Ecto neural progenitor cell (in vitro differentiated cells): ENCODE measurements around the gene SH3RF3.

ENCODE experiments used
- DNase-seq: peaks from one replicate; pipeline ENCODE4 v3.0.0-alpha.2; 2018; ENCODE audit warnings: low spot score

Gene SH3RF3

DNA sequence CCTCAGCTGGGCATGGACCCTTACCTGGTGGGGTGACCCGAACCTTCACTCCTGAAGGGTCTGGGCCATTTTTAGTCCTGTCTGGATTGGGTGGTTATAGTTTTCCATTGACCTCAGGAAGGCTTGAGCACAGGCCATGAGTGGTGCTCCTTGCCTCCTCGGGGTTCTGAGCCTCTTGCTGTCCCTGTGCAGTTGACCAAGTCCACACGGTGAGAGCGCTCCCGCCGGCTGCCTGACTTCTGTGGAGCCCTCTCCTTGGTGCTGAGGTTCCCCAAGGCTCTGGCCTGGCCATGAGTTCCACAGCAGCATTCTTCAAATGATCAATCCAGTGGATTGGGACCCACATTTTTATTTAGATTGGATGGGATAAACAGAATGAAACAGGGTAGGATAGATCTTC, 325.3 kb downstream of the SH3RF3 start:
- no peak for DNase-seq

DNA sequence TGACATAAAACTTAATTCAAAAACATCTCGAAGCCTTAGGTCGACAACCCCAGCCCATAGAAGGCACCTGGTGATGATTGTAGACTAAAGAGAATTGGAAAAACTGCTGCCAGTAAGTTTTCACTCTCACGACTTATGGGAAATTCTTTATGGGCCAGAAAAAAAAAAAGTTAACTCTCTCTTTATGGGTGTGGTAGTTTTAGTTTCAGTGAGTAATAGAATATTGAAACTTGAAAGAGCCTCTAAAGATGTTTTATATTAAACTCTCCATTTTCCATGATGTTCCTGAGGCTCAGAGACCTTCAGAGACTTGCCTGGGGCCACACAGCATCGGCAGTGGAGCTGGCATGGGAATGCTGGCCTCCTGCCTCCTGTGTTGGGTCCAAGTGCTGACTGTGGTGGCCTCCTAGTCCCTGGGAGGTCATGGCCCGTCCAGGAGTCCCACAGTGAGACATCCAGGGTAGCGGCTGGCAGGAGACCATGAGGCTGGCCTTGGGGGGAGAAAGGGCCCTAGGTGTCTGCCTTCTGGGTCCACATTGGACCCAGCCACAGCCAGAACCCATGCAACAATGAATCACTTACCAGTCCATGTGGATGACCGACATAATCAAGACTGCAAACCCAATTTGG, 325.9 kb downstream of the SH3RF3 start:
- no peak for DNase-seq

DNA sequence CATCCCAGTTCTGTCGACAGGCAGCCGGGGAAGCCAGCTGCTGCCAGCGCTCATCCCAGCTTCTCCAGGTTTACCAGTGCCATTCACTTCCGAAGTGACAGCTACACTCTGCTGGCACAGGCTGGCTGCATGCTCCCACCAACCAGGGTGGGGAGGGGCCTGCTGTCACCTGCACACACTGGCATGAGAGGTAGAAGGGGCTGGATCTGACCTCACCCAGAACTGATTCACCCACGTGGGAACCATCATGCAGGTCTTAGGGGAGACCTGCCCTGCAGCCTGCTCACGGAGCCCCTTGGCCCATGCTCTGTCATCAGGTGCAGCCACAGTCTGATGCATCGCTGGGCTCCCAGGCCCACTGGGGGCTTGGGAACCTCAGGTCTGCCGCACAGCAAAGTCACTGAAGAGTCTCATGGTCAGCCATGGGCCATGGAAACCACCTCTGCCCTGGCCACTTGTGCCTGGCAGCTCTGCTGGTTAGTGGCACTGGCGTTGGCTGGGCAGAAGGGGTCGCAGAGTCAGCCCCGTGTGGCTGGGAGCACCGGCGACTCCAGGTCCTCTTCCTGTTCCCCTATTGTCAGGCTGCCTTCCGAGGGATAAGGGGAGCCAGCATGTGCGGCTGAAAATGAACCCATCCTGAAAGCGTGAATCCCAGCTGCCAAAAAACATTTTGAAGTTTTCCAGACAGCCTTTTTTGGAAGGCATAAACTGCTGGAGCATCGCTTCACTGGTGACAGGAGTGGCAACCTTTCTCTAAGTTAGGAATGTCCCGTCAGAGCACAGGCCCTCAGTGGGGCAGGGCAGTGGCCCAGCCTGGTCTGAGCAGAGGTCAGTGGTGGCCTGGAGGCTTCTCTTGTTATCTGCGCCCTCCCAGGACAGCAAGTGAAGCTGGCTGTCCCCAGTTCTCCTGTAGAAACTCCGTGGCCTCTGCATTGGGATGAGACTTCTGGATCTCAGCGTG, 327.0 kb downstream of the SH3RF3 start:
- no peak for DNase-seq

DNA sequence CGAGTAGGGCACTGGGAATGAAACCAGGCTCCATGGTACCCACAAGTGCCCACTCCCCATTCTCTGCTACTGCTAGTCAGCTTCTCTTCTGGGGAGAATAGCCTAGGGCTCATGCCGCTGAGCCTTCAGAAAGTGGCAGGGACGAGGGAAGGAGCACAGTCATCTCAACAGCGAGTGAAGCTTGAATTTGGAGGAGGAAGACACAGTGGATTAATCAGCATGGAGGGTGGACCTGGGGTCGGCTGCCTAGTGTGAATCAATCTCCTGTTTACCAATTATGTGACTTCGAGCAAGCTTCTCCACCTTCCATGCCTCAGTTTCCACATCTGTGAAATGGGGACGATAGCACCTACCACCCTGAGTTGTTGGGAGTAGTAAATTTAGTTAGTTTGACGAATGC, 327.8 kb downstream of the SH3RF3 start:
- DNase-seq, result no peak

DNA sequence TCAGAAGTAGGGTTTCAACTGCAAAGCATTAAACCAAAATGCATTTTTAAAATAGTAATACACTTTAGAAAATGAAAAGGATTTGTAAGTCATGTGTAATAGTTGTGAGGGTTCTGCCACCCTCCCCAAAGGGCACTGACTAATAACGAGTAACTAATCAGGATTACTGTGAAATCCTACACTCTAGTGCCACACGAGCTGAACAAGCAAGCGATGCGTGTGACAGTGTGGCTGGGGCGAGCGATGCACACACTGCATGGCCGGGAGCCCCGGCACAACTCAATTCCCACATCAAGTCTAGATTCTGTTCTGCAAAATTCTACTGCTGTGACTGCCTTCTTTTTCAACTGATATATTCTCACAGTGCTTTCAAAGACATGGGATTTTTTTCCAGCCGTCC, 328.4 kb downstream of the SH3RF3 start:
- no peak for DNase-seq

DNA sequence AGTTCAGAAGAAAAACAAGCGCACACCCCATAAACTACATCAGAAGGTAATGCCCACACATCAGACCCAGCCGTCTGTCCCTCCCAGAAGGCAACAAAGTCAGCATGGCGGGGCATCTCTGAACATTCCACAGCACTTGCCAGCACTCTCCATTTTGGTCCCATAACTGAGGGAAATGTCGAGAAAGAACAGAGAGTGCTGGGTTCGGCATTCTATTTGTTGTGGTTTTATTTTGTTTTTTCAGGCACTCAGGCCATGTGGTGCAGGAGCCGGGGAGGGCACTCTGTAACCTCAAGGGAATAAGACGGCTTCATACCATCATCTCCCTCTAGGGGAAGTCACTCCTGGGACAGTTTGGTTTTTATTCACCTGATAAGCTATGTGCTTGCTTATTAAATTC, 328.8 kb downstream of the SH3RF3 start:
- DNase-seq, result no peak

DNA sequence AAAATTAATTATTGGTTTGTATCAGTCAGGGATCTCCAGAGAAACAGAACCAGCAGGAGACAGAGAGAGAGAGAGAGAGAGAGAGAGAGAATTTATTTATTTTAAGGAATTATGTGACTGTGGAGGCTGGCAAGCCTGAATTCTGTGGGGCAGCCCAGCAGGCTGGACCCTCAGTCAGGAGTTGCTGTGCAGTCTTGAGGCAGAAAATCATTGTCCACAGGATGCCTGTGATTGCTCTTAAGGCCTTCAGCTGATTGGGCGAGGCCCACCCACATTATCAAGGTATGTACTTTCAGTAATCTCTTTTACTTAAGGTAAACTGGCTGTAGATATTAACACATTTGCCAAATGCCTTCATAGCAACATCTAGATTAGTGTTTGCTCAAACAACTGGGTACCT, 329.5 kb downstream of the SH3RF3 start:
- no peak for DNase-seq

DNA sequence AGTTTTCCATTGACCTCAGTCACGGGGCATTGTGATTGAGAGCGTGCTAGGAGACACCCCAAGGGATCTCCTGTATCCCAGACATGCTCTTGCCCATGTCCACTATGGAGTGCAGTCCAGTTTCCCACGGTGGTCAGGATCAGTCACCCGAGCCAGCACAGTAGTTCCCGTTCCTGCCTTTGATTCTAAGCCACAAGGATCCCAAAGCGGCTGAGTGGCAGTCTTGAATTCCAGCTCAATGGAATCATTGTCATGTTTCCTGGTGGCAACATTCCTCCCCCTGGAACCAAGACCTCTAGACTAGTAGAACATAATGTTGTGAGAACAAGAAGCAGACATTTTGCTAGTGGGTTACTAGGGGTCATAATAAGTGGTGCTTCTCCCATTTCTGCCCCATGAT, 330.5 kb downstream of the SH3RF3 start:
- DNase-seq, result no peak

DNA sequence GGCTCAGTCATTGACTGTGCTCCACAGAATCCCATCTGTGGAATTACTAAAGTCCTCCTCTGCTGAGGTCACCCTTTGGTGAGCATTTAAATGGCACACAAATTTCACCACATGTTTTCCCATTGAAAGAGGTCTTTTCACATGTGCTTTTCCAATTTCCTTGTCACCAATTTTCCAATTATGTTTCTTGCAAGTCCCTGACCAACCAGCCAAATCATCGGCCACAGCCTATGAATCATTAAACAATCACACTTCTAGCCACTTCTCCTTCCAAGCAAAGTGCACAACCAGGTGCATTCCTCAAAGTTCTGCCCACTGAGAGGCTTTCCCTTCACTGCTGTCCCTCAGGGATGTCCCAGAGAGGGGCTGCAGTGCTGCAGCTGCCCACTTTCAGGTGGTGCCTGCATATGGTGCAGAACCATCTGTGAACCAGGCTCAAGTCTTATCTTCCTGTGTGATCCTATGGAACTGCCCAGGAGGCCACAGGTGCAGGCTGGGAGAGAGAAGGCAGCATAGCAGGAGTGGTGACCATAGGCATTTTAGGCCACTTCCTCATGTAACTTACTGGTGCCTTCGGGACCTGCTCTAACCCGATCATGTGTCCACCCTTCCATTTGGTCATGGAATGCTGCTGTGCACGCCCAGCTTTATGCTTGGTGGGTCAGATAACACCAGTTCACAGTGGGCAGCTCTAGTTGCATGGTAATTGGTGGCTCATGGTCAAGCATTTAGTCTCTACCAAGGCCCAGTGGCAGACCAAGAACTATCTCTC, 331.7 kb downstream of the SH3RF3 start:
- DNase-seq, result no peak

DNA sequence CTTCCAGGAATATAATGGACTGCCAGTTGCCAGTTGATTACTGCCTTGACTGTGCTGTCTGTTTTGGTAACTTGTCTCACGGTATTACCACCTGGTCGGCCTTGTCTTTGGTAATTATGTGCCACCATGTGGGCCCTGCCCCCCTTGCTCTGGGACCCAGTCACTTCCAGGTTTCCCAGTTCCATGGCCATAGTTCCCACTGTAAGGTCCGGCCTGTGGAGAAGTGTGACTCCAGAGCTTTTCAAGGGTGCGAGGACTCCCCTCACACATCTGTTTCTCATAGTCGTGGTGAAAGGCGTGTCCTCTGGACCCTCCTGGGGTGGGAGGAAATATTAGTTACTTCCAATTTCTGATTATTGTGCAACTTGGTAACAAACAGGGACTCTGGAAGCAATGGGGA, 334.2 kb downstream of the SH3RF3 start:
- no peak for DNase-seq

DNA sequence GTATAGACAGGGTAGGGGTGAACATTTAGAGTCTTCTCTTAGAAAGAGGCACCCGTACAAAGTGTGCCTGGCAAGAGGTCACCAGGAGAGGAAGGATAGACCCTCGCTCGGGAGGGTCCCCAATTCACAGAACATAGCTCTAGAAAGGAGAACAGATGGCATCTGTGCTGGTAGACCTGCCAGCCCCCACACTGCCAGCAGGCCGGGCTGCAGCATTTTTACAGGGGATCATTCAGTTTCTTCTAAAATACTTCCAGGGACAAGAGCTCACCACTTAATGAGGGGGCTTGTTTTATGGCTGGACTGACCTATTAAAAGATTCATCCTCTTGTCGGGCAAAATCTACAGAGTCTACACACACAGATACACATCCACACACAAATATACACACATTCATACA, 334.9 kb downstream of the SH3RF3 start:
- DNase-seq, result no peak

DNA sequence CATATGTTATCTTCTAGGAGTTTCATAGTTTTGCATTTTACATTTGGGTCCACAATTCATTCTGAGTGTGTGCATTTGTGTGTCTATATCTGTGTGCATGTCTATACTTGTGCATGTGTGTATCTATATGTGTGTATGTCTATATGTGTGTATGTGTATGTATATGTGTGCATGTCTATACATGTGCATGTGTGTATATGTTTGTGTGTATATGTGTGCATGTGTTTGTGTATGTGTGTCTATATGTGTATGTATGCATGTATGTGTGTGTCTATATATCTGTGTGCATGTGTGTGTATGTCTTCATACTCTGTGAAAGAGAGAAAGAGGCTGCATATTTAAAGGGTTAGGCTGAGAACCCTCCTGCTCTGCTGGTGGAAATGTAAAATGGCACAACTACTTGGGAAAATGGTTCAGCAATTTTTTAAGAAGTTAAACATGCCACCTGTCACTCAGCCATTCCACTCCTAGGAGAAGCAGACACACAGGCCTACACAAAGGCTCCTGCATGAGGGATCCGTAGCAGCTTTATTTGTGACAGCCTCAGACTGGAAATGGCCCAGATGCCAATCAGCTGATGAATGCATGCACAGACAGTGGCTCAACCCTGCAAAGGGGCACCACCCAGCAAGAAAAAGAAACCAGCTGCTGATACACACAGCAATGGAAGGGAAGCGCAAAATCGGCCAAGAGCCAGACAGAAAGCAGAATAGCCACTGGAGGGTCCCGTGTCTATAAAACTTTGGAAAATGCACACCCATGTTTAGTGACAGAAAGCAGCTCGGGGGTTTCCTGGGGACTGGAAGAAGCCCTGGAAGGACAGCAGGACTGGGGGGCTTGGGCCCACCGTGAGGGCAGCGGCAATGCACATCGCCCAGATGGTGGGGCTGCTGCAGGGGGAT, 337.9 kb downstream of the SH3RF3 start:
- no peak for DNase-seq

DNA sequence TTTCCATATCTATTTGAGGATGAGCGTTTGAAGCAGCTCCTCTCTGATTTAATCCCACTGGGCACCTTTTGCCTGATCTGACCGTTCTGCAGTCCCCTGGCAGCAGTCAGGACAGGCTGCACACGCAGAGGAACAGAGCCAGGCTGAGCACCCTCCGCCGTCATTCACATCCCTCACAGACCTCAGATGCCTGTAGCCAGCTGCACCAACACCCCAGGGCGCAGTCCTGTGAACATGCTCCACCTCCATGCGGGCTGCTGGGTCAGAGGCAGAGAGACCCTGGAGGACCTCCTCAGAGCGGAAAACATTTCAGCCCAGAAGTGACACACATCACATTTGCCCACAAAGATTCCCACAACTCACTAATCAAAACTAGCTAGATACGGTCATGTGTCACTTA, 338.7 kb downstream of the SH3RF3 start:
- no peak for DNase-seq

DNA sequence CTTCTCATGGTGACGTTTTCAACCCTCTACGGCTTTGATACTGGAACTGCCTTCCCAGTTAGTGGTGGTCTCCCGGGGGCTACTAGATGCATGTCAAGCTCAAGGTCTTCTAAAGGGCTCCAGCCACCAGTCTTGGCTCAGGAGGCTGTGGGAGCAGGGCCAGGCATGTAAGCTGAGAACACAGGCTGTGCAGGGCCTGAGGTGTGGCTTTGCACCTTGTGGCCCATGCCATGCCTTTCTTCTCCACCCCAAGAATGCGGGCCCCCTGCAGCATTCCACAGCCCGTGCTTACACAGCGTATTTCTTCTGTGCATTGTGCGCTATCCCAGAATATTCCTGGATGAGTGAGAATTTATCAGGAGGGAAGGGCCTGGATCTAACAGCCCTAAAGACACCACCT, 339.9 kb downstream of the SH3RF3 start:
- DNase-seq, result no peak

DNA sequence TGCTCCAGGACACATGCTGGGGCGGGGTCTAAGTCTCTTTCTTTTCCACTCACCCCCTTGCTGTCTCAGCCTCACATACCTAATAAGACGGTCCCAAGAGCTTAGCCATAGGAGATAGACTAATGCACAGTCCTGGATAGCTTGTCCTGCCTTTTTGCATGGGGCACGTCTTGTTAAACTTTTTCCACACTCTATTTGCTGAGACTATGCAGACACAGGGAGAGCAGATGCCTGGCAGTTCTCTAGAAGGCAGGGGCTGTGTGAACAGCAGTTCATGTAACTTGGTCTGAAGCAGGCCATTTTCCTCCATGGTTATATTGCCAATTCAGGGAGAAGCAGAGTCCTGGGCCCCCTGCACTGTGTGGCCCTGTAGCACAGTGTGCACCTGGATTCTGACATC, 342.7 kb downstream of the SH3RF3 start:
- no peak for DNase-seq

DNA sequence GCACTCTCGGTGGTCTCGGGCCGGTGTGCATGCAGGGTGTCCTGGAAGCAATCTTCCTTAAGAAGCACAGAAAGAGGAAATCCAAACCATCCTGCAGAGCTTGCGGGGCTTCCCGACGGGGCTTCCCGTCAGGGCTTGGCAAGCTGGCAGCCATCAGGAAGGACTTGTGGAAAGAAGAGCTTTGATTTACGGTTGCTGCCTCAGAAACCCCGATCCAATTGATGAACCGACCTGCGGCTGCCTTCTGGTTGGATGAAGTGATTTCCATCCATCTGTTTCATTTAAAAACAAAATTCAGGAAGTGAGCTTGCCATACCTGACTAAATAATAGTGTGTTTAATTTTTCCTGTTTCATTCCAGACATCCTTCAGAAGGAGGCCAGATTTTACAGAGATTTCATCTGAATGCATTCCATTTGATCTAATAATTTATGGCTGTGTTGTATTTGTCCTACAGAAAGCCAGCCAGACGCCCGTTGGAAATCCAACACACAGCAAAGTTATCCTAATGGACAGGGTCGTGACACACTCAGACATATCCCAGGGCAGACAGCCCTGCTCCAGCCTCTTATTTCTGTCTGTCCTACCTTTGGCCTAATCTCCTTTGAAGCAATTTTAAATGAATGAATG, 343.4 kb downstream of the SH3RF3 start:
- DNase-seq, result no peak

DNA sequence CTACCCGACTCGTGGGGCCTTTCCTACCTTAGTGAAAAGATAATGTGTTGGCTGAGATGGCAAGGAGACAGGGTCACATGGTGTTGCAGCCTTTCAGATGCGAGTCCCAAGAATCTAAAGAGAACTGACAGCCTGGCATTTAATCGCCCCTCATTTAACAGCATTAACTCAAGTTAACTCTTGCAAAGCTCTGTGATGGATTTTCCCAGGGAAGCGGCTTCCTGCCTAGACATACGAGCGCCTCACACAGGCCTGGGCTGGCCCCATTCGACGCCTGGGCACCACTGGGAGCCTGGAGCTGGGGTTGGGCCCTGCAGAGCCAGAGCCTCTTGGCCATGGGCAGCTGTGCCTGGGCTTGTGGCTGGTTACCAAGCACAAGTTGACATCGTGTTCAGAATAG, 344.0 kb downstream of the SH3RF3 start:
- DNase-seq, result no peak

DNA sequence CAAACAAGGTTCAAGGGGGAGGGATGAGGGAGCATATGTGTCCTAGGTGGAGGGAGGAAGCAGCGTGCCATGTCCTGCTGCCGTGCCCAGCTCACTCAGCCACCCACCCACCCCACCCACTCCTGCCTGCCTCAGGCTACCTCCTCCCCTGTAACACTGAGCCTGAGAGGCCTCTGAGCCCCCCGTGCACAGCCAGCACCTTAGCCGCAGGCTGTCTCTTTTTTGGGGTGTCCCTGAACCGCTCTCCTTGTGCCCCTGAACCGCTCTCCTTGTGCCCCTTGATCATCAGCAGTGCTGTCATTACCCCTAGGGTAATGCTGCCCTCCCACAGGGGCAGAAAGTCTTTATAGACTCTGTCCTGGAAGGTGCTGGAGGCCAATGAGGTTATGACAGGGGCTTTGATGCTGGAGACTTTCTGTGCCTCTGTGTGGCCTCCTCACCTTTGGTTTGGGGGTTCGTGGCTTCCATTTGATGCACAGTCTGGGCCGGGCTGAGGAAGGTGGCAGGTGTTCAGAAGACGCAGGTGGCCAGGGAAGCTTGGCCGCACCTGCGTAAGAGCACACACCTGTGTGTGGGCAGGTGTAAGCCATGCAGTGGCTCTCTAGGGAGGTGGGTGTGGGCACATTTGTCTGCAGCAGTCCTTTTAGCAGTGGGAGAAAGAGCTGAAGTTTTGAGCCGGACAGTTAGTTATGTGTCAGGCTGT, 344.8 kb downstream of the SH3RF3 start:
- DNase-seq, result no peak

DNA sequence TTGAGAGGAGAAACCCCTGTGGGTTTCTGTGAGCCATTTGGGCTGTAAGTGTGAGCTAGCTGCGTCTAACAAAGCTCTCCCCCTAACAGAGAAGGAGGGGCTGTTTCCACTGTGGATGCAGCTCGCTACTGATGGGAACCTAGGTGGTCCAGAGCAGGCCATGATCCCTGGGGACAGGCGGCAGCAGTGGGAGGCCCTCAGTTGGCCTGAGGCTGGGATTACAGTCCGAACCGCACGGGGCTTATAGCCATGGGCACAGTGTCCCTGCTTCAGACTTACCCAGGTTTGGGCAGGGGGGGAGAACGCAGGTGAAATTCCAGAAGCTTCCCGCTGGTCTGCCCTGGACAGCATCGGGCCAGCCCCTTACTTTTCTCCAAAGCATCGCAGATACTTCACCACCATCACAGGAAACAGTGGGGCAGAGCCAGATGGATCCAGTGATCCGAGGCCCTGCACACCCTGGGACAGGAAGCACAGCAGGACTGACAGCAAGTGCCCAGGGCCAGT, 345.4 kb downstream of the SH3RF3 start:
- no peak for DNase-seq

DNA sequence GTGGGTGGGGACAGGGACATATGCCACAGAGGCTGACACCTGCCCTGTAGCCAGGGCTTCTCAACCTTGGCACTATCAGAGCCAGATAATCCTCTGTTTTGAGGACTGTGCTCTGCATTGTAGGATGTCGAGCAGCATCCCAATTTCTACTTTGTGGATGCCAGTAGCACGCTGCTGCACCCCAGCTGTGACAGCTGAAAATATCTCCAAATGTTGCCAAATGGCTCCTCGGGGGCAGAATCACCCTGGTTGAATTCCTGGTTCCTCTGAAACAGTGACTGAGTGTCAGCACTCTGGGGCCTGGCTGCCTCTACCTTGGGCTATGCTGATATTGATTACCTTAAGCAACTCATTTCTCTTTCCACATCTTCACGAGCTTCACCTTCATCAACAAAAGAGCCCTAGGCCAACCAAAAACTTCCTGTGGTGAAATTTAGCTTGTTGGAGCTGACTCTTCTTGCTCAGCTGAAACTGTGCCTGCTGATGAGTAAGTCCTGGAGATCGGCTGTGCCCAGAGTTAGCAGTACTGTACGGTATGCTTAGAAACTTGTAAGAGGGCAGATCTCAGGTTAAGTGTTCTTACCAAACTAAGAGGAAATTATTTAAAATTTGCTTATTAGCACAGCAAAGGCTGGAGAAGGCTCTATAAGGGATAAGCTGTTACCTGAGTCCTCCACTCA, 346.7 kb downstream of the SH3RF3 start:
- no peak for DNase-seq
